Parathyroid adenoma (tissue), 2 donors: ENCODE results near the gene GREB1L.
A peak's percentile ranks its signal among the peaks of the same experiment; 100 is the strongest.

Source experiments
- H2AFZ ChIP-seq: fragments of 300-600 bp; sonication (generic); one replicate; pipeline ENCODE4 v1.7.0; 2017; ENCODE audit warnings: antibody characterized with exemption, mild to moderate bottlenecking
- H3K27ac ChIP-seq: fragments of 300-600 bp; sonication (generic); one replicate; pipeline ENCODE4 v1.7.0; 2017
- H3K27me3 ChIP-seq: fragments of 300-600 bp; sonication (generic); one replicate; pipeline ENCODE4 v1.7.0; 2017; ENCODE audit warnings: low read length; ENCODE audit not compliant: control insufficient read depth, insufficient read depth
- H3K36me3 ChIP-seq: fragments of 300-600 bp; sonication (generic); one replicate; pipeline ENCODE4 v1.7.0; 2017; ENCODE audit warnings: low read length; ENCODE audit not compliant: control insufficient read depth, insufficient read depth
- H3K4me1 ChIP-seq: fragments of 300-600 bp; sonication (generic); one replicate; pipeline ENCODE4 v1.7.0; 2017; ENCODE audit warnings: control low read depth
- H3K4me2 ChIP-seq: fragments of 300-600 bp; sonication (generic); one replicate; pipeline ENCODE4 v1.7.0; 2017; ENCODE audit warnings: low read length
- H3K4me3 ChIP-seq: fragments of 300-600 bp; sonication (generic); one replicate; pipeline ENCODE4 v1.7.0; 2017; ENCODE audit warnings: low read depth, low read length
- H3K79me2 ChIP-seq: fragments of 300-600 bp; sonication (generic); one replicate; pipeline ENCODE4 v1.7.0; 2017; ENCODE audit warnings: control low read depth
- H3K9ac ChIP-seq: fragments of 300-600 bp; sonication (generic); one replicate; pipeline ENCODE4 v1.7.0; 2017; ENCODE audit warnings: mild to moderate bottlenecking
- H3K9me3 ChIP-seq: fragments of 300-600 bp; sonication (generic); one replicate; pipeline ENCODE4 v1.7.0; 2017; ENCODE audit warnings: low read length; ENCODE audit not compliant: control insufficient read depth
- CTCF ChIP-seq: fragments of 300-600 bp; sonication (generic); IDR thresholded peaks from one replicate; pipeline ENCODE4 v1.7.0; 2017; ENCODE audit warnings: antibody characterized with exemption, mild to moderate bottlenecking
- donor health status: primary hyperparathyroidism.

GREB1L gene

GRCh38 chr18:21526463-21526862 is 284.4 kb downstream of the GREB1L start:
- Histone ChIP-seq H3K27ac (no peak overlapping the region), H3K4me3 (no peak overlapping the region), H3K4me1 (peaks cover 6% of the 10 kb centered on the region), H3K9ac (no peak overlapping the region), H3K9me3 (no peaks in the 10 kb centered on the region), H3K79me2 (no peaks in the 10 kb centered on the region), H3K36me3 (no peaks in the 10 kb centered on the region), H3K27me3 (no peaks in the 10 kb centered on the region), H2AFZ (no peak overlapping the region), H3K4me2 (peak overlapping the region; percentile 19)
- TF ChIP-seq CTCF = no peak

GRCh38 chr18:21534327-21534726 is 292.3 kb downstream of the GREB1L start:
- no peak overlapping the region for H3K27ac ChIP-seq
- H3K4me2 ChIP-seq = no peak overlapping the region
- no peak for TF ChIP-seq CTCF
- no peaks in the 10 kb centered on the region for H3K36me3 ChIP-seq
- H3K79me2 ChIP-seq = no peaks in the 10 kb centered on the region
- no peak overlapping the region for H3K9ac ChIP-seq
- no peak overlapping the region for H3K4me3 ChIP-seq
- H3K27me3 ChIP-seq = no peaks in the 10 kb centered on the region
- H3K9me3 ChIP-seq = no peaks in the 10 kb centered on the region
- no peaks in the 10 kb centered on the region for H3K4me1 ChIP-seq
- H2AFZ ChIP-seq = no peak overlapping the region

GRCh38 chr18:21538230-21538629 is 296.2 kb downstream of the GREB1L start:
- Histone ChIP-seq H3K27me3 (no peaks in the 10 kb centered on the region), H3K27ac (no peak overlapping the region), H3K9ac (no peak overlapping the region), H3K4me1 (no peaks in the 10 kb centered on the region), H2AFZ (no peak overlapping the region), H3K4me2 (no peak overlapping the region), H3K36me3 (no peaks in the 10 kb centered on the region), H3K4me3 (no peak overlapping the region), H3K9me3 (no peaks in the 10 kb centered on the region), H3K79me2 (no peaks in the 10 kb centered on the region)
- TF ChIP-seq CTCF = no peak

GRCh38 chr18:21546423-21546822 is 304.4 kb downstream of the GREB1L start:
- Histone ChIP-seq H2AFZ (no peak overlapping the region), H3K4me3 (no peak overlapping the region), H3K9ac (no peak overlapping the region), H3K27ac (no peak overlapping the region), H3K36me3 (no peaks in the 10 kb centered on the region), H3K79me2 (peaks cover 7% of the 10 kb centered on the region), H3K4me2 (no peak overlapping the region), H3K9me3 (no peaks in the 10 kb centered on the region), H3K27me3 (no peaks in the 10 kb centered on the region), H3K4me1 (no peaks in the 10 kb centered on the region)
- TF ChIP-seq CTCF = no peak

GRCh38 chr18:21548647-21549046 is 306.6 kb downstream of the GREB1L start:
- H3K4me1 ChIP-seq = no peaks in the 10 kb centered on the region
- H3K27ac ChIP-seq = no peak overlapping the region
- H2AFZ ChIP-seq = no peak overlapping the region
- no peaks in the 10 kb centered on the region for H3K27me3 ChIP-seq
- no peak overlapping the region for H3K4me3 ChIP-seq
- no peaks in the 10 kb centered on the region for H3K36me3 ChIP-seq
- no peak for TF ChIP-seq CTCF
- peaks cover 10% of the 10 kb centered on the region for H3K79me2 ChIP-seq
- H3K9ac ChIP-seq = no peak overlapping the region
- H3K4me2 ChIP-seq = no peak overlapping the region
- H3K9me3 ChIP-seq = no peaks in the 10 kb centered on the region
